ENCODE results near the gene TLE6.
"Not testable (repeated sequence)": the region's sequence is repeated elsewhere in the genome, so short reads cannot be mapped to it uniquely, and the experiment has no call there.

Gene TLE6

DNA sequence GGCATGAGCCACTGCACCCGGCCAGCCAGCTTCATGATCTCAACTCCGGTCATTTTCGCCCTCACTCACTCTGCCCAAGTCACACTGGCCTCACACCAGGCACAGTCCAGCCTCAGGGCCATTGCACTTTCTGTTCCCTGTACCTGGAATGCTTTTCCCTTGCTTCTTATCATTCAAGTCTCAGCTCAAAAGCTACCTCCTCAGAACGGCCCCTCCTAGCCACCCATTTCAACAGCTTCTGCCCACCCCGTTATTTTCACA, 54.2 kb downstream of the TLE6 start:
- DNase-seq = no peak

DNA sequence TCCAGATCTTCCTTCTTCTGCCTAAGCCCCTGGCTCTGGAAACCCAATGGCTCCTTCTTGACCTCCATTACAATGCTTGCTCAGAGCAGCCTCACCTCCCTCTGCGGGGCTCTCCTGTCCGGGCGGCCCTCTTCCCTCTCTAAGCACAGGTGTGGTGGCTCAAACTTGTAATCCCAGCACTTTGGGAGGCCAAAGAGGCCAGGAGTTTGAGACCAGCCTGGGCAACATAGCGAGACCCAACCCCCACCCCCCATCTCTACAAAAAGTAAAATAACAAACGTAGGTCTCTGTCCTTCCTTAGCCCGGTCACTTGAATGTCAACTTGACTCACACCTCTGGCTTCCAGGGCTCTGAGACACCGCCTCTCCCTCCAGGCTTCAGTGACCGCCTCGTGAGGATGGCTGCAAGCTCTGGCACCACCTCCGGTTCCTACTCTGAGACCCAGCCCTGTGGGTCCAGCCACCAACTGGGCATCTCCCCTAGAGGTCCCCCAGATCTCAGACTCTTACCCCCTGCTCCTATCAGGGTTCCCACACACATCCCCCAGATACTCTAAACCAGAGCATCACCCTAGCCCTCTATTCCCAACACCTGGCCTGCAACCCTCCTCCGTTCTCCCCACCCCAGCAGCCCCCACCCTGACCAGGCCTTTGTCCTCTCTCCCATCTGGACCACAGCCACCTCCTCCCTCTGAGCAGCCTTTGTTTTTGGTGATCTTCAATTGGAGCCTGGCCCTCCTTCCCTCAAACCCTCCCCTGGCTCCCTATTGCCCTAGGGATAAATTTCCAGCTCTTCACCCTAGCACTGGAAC, 56.4 kb downstream of the TLE6 start:
- DNase-seq = no peak

- DNase-seq = no peak
Observed at GRCh38 chr19:3034406-3034655, 57.0 kb downstream of the TLE6 start.

GRCh38 chr19:3034656-3035541, 57.5 kb downstream of the TLE6 start:
- DNase-seq = no peak

- peak; percentile 97 for DNase-seq
Observed at GRCh38 chr19:3035542-3036118, 58.3 kb downstream of the TLE6 start.

GRCh38 chr19:3036119-3036976, 59.0 kb downstream of the TLE6 start:
- DNase-seq = peak; percentile 78

DNA sequence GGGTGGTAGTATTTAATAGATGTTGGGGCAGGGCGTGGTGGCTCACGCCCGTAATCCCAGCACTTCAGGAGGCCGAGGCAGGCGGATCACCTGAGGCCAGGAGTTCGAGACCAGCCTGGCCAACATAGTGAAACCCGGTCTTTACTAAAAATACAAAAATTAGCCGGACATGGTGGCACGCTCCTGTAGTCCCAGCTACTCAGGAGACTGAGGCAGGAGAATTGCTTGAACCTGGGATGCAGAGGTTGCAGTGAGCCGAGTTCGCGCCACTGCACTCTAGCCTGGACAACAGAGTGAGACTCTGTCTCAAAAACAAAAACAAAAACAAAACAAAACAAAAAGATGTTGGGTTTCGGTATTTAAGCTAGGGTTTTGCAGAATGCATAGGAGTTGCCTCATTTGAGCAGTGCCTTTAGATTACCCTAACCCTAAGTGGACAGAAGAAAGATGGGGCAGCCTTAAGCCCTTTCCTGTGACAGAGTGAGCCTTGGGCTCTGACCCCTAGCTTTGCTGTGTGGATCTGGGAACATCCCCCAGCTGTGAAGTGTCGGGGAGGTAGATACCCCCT, 59.7 kb downstream of the TLE6 start:
- not testable (repeated sequence) for DNase-seq

GRCh38 chr19:3038214-3038613, 60.9 kb downstream of the TLE6 start:
- no peak for DNase-seq

- DNase-seq = no peak
Observed at GRCh38 chr19:3039125-3039524, 61.8 kb downstream of the TLE6 start.

GRCh38 chr19:3039641-3040077, 62.3 kb downstream of the TLE6 start:
- no peak for DNase-seq

GRCh38 chr19:3041327-3041726, 64.0 kb downstream of the TLE6 start:
- DNase-seq = no peak

DNA sequence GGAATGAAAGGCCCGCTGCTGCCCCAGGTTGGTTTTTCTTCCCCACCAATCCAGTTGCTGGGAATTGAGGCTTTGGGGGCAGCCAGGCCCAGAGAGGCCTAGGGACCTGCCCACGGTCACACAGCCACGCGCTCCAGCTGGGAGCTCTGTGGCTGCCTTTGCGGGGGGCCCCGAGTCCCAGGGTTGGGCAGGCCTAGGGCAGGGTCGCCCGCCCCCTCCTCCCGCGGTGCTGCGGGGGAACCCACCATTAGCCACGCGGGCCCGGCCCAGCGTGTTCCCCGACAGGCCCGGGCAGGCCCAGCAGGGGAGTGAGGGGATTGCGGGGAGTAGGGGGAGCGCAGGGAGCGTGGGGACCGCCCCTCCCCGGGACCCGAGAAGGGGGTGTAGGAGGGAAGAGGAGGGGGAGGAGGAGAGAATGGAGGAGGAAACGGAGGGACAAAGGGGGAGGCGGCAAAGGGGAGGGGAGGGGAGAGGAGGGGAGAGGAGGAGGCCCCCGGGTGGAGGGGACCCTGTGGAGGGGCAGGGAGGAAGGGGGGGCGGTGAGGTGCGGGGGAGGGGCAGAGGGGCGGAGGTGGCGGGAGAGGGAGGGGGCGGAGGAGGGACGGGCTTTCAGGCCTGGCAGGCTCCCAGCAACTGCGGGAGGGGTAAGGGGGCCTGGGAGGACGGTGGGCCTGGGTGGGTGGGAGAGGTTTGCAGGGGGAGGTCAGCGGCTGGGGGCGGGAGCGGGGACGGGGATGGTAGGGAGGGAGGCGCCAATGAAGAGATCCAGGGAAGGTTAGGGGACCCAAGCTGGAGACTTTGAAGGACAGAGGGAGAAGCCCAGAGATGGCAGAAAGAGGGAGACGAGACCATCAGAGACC, 64.6 kb downstream of the TLE6 start:
- DNase-seq = no peak

- no peak for DNase-seq
Observed at GRCh38 chr19:3042621-3043267, 65.4 kb downstream of the TLE6 start.

Measured in CD4-positive, alpha-beta T cell treated with Interferon gamma for 1 hour (primary cell).